Activated naive CD4-positive, alpha-beta T cell treated with anti-CD3 and anti-CD28 coated beads, Interleukin-2, amount 50 U/mL, for 24 hours (primary cell): ENCODE measurements around the gene SRA1.
A peak's percentile ranks its signal among the peaks of the same experiment; 100 is the strongest.
"Not testable (repeated sequence)": the region's sequence is repeated elsewhere in the genome, so short reads cannot be mapped to it uniquely, and the experiment has no call there.

Source experiments
- H3K27ac Mint-ChIP-seq: one replicate; pipeline ENCODE4 v1.8.0; 2021; ENCODE audit warnings: mild to moderate bottlenecking, mixed read lengths
- H3K27me3 Mint-ChIP-seq: one replicate; pipeline ENCODE4 v1.8.0; 2021; ENCODE audit warnings: mixed read lengths
- H3K36me3 Mint-ChIP-seq: one replicate; pipeline ENCODE4 v1.8.0; 2021; ENCODE audit warnings: mixed read lengths
- H3K4me1 Mint-ChIP-seq: one replicate; pipeline ENCODE4 v1.8.0; 2021; ENCODE audit warnings: mixed read lengths
- H3K4me3 Mint-ChIP-seq: one replicate; pipeline ENCODE4 v1.8.0; 2021; ENCODE audit warnings: mild to moderate bottlenecking, mixed read lengths
- H3K9me3 Mint-ChIP-seq: one replicate; pipeline ENCODE4 v1.8.0; 2021; ENCODE audit warnings: mixed read lengths

Gene SRA1

DNA sequence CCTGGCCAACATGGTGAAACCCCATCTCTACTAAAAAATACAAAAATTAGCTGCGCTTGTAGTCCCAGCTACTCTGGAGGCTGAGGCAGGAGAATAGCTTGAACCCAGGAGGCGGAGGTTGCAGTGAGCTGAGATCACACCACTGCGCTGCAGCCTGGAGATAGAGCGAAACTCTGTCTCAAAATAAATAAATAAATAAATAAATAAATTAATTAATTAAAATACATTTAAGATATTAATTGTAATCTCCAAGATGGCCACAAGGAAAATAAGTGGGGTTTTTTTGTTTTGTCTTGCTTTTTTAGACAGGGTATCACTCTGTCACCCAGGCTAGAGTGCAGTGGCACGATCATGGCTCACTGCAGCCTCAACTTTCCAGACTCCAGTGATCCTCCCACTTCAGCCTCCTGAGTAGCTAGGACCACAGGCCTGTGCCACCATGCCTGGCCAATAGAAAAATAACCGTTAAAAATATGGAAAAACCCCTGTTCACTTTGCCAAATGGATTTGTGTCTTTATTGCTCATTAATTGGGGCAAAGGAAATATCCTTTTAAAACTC, 22.0 kb upstream of the SRA1 start:
- H3K4me1 Mint-ChIP-seq, result peaks cover 14% of the 10 kb centered on the region
- H3K27me3 Mint-ChIP-seq, H3K36me3 Mint-ChIP-seq, H3K27ac Mint-ChIP-seq, H3K4me3 Mint-ChIP-seq, H3K9me3 Mint-ChIP-seq: not testable (repeated sequence)

DNA sequence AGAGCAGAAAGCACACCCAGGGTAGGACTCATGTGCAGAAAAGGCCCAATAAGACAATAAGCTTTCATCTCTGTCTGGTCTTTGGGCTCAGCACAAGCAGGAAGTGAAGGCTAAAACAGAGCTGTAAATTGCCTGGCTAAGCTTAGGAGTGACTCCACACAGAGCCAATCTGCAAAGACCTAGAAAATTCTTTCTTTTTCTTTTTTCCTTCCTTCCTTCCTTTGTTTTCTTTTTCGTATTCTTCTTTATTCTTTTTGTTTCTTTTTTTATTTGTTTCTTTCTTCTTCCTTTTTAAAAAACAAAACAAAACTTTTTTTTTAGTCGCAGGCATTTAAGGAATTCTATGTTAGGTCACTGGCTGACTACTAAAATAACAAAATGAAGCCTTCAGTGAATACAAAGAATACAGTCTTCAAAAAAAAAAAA, 19.5 kb upstream of the SRA1 start:
- H3K27ac Mint-ChIP-seq, result no peak overlapping the region
- H3K27me3 Mint-ChIP-seq, result no peaks in the 10 kb centered on the region
- peaks cover 14% of the 10 kb centered on the region for H3K4me1 Mint-ChIP-seq
- H3K36me3 Mint-ChIP-seq, result no peaks in the 10 kb centered on the region
- H3K4me3 Mint-ChIP-seq, result no peak overlapping the region
- H3K9me3 Mint-ChIP-seq, result no peaks in the 10 kb centered on the region

DNA sequence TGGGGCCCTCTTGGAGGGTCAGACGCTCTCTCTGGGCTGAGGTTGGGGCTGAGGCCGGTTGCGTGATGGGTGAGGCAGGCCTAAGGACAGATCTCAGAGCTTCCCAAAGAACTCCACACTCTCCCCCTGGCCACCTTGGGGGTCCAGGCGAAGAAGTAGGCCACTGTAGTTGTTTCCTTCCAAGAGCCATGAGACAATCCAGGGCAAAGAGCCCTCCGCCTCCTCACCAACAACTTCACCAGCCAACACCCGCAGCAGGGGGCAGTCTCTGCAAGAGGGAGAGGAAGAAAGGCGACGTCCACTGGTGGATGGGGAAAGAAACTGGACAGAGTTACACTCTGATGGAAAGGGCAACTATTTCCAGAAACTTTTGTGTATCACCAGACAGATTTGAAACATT, 18.0 kb upstream of the SRA1 start:
- H3K9me3 Mint-ChIP-seq, result no peaks in the 10 kb centered on the region
- no peak overlapping the region for H3K4me3 Mint-ChIP-seq
- H3K36me3 Mint-ChIP-seq, result peaks cover 5% of the 10 kb centered on the region
- H3K27ac Mint-ChIP-seq, result no peak overlapping the region
- H3K27me3 Mint-ChIP-seq, result no peaks in the 10 kb centered on the region
- peaks cover 22% of the 10 kb centered on the region for H3K4me1 Mint-ChIP-seq

DNA sequence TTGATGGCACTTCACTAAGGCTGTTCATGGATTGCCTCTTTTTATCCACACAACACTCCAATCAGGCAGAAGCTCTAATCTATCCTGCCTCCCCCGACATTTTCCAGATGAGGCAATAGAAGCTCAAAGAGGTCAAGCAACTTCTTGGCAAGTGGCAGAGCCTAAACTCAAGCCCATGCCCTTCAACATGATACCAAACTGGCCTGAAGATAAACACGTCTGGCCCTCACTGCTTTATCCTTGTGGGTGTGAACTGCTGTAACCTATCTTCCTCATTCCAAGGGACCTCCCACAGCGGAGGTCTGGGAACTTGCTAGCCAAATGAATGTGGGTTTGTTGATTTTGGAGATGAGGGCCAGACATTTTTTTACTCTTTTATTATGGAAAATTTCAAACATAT, 16.9 kb upstream of the SRA1 start:
- no peak overlapping the region for H3K27ac Mint-ChIP-seq
- H3K4me1 Mint-ChIP-seq, result peaks cover 33% of the 10 kb centered on the region
- H3K9me3 Mint-ChIP-seq, result no peaks in the 10 kb centered on the region
- no peak overlapping the region for H3K4me3 Mint-ChIP-seq
- no peaks in the 10 kb centered on the region for H3K27me3 Mint-ChIP-seq
- H3K36me3 Mint-ChIP-seq, result peaks cover 5% of the 10 kb centered on the region

DNA sequence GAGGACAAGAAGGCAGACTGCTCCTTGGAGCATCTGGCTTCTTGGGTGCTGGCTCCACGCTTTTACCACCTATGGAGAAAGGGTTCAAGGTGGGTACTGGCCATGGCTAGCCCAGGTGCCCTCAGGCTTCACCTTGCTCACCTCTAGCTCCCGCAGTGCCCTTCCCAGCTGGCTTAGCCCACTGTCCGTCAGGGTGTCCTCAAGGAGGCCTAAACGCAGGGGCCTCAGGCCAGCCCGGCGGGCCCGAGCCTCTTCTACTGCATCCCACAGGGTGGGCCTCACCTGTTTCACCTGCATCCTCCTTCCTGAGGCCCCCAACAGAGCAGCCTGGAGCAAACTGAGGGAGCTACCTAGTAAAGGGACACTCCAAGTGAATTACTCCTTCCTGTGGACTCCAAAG, 16.4 kb upstream of the SRA1 start:
- Mint-ChIP-seq H3K27me3 (no peaks in the 10 kb centered on the region), H3K4me3 (no peak overlapping the region), H3K4me1 (peaks cover 38% of the 10 kb centered on the region), H3K9me3 (no peaks in the 10 kb centered on the region), H3K36me3 (peaks cover 6% of the 10 kb centered on the region), H3K27ac (no peak overlapping the region)

DNA sequence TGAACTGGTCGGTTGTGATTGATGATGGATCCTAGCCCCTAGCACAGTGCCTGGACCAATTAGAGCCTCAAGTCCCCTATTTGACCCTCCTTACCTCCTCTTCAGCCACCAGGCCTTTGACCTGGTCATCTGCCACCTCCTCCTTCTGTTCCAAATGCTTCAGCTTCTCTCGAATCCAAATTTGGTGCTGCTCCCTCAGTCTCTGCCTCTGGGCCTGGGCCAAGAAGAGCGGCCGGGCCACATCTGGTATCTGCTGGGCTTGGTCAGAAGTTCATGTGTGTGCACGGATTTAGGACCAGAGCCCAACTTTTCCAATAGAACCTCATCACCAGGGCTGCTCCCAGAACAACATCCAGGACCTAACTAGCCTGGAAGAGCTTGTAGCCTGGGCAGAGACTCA, 13.8 kb upstream of the SRA1 start:
- no peak overlapping the region for H3K4me3 Mint-ChIP-seq

DNA sequence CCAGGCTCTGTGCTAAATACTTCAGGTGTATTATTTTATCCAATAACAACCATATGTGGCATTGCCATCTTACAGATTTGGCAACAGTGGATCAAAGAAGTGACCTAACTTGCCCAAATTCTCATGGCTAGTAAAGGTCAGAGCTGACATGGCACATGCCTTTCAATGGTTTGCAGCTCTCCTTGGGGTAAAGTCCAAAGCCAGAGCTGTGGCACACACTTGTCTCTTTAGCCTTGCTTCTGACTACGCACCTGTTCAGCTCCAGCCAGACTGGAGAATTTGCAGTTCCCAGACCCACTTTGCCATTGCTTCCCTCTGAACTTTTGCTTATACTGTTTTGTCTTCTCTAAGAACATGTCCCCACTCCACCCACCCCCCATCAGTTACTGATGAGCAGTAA, 13.2 kb upstream of the SRA1 start:
- Mint-ChIP-seq H3K4me3 (no peak overlapping the region), H3K9me3 (no peaks in the 10 kb centered on the region), H3K4me1 (peaks cover 54% of the 10 kb centered on the region), H3K27me3 (no peaks in the 10 kb centered on the region), H3K36me3 (peaks cover 23% of the 10 kb centered on the region), H3K27ac (peak overlapping the region; percentile 85)

More for the DNA sequence above, 13.8 kb upstream of the SRA1 start:
- Mint-ChIP-seq H3K36me3 (peaks cover 21% of the 10 kb centered on the region), H3K27ac (no peak overlapping the region), H3K27me3 (no peaks in the 10 kb centered on the region), H3K9me3 (no peaks in the 10 kb centered on the region), H3K4me1 (peaks cover 51% of the 10 kb centered on the region)

DNA sequence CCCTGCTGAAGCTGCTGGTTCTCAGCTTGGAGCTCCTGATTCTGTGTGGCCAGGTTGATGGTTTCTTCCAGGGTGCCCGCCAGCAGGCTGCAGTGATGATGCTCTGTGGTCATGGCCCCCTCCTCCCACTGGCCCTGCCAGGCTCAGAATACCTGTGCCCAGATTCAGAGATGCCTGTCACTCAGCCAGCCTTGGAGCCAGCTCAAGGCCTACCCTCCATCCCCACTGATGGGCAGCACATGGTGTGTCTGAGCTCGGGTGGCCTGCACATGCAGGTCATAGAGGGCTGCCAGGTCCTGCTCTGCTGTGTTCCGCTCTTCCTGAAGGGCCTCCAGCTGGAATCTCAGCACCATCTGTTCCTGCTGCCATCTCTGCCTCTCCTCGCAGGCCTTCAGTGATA, 12.8 kb upstream of the SRA1 start:
- Mint-ChIP-seq H3K36me3 (peaks cover 23% of the 10 kb centered on the region), H3K9me3 (no peaks in the 10 kb centered on the region), H3K4me1 (peaks cover 54% of the 10 kb centered on the region), H3K27ac (peak overlapping the region; percentile 85), H3K4me3 (no peak overlapping the region), H3K27me3 (no peaks in the 10 kb centered on the region)

DNA sequence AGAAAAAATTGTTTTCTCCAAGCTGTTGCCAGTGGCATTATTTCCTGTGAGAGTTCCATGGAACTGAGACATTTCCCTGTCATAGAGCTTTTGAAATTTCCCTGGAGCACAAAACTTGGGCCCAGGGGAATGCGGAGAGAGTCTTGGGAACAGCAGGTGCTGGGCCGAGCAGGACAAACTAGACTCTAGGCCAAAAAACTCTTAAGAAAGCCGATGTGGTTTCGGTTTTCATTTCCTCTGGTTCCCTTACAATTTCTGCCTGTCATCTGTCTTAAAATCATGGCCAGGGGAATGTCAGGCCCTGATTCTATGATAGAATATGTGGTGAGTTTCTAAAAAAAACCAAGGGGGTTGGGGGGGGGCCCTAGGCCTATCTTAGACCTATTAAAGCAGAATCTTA, 11.9 kb upstream of the SRA1 start:
- H3K27me3 Mint-ChIP-seq, result no peaks in the 10 kb centered on the region
- no peaks in the 10 kb centered on the region for H3K9me3 Mint-ChIP-seq
- H3K4me1 Mint-ChIP-seq, result peaks cover 54% of the 10 kb centered on the region
- H3K36me3 Mint-ChIP-seq, result peaks cover 23% of the 10 kb centered on the region
- peak overlapping the region; percentile 95 for H3K27ac Mint-ChIP-seq
- peak overlapping the region; percentile 82 for H3K4me3 Mint-ChIP-seq

DNA sequence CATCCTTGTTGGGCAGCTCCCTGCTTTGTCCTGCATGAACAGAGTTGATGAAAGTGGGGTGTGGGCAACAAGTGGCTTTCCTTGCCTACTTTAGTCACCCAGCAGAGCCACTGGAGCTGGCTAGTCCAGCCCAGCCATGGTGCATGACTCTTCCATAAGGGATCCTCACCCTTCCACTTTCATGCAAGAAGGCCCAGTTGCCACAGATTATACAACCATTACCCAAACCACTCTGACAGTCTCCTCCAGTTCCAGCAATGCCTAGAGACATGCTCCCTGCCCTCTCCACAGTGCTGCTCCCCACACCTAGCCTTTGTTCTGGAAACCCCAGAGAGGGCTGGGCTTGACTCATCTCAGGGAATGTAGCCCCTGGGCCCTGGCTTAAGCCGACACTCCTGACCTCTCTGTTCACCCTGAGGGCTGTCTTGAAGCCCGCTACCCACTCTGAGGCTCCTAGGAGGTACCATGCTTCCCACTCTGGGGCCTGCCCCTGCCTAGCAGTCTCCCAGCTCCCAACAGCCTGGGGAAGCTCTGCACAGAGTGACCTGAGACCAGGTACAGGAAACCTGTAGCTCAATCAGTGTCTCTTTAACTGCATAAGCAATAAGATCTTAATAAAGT, 11.3 kb upstream of the SRA1 start:
- peak overlapping the region; percentile 95 for H3K27ac Mint-ChIP-seq
- H3K4me1 Mint-ChIP-seq, result peaks cover 54% of the 10 kb centered on the region
- H3K36me3 Mint-ChIP-seq, result peaks cover 23% of the 10 kb centered on the region

DNA sequence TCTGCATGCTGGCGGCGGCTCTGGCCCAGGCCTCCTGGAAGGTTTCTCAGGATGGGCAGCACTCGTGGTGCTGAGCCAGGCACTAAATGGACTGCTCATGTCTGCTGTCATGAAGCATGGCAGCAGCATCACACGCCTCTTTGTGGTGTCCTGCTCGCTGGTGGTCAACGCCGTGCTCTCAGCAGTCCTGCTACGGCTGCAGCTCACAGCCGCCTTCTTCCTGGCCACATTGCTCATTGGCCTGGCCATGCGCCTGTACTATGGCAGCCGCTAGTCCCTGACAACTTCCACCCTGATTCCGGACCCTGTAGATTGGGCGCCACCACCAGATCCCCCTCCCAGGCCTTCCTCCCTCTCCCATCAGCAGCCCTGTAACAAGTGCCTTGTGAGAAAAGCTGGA, 10.6 kb upstream of the SRA1 start:
- H3K4me1 Mint-ChIP-seq, result peaks cover 59% of the 10 kb centered on the region

More for the DNA sequence above, 11.3 kb upstream of the SRA1 start:
- Mint-ChIP-seq H3K9me3 (no peaks in the 10 kb centered on the region), H3K4me3 (peak overlapping the region; percentile 82), H3K27me3 (no peaks in the 10 kb centered on the region)

DNA sequence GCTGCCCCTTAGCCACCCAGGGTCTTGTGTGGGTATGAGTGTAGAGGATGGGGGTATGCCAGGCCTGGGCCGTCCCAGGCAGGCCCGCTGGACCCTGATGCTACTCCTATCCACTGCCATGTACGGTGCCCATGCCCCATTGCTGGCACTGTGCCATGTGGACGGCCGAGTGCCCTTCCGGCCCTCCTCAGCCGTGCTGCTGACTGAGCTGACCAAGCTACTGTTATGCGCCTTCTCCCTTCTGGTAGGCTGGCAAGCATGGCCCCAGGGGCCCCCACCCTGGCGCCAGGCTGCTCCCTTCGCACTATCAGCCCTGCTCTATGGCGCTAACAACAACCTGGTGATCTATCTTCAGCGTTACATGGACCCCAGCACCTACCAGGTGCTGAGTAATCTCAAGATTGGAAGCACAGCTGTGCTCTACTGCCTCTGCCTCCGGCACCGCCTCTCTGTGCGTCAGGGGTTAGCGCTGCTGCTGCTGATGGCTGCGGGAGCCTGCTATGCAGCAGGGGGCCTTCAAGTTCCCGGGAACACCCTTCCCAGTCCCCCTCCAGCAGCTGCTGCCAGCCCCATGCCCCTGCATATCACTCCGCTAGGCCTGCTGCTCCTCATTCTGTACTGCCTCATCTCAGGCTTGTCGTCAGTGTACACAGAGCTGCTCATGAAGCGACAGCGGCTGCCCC, 10.0 kb upstream of the SRA1 start:
- Mint-ChIP-seq H3K27ac (peak overlapping the region; percentile 41), H3K27me3 (no peaks in the 10 kb centered on the region), H3K4me1 (peaks cover 64% of the 10 kb centered on the region), H3K4me3 (peak overlapping the region; percentile 47), H3K36me3 (peaks cover 23% of the 10 kb centered on the region), H3K9me3 (no peaks in the 10 kb centered on the region)

More for the DNA sequence above, 10.6 kb upstream of the SRA1 start:
- no peaks in the 10 kb centered on the region for H3K9me3 Mint-ChIP-seq
- H3K36me3 Mint-ChIP-seq, result peaks cover 23% of the 10 kb centered on the region
- no peaks in the 10 kb centered on the region for H3K27me3 Mint-ChIP-seq
- peak overlapping the region; percentile 42 for H3K4me3 Mint-ChIP-seq
- peak overlapping the region; percentile 35 for H3K27ac Mint-ChIP-seq

DNA sequence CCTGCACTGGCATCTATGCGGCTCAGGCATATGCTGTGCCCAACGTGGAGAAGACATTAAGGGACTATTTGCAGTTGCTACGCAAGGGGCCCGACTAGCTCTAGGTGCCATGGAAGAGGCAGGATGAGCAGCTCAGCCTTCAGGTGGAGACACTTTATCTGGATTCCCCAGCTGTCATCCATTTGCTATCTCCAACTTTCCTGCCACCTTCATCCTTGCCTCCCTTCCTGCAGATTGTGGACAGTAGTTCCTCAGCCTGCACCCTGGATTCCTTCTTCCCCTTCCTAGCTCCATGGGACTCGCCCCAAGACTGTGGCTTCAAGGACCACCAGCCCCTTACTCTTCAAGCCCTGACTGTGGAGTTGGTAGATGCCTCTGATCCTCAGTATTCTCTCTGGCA, 9.4 kb upstream of the SRA1 start:
- peaks cover 64% of the 10 kb centered on the region for H3K4me1 Mint-ChIP-seq
- no peaks in the 10 kb centered on the region for H3K9me3 Mint-ChIP-seq
- H3K4me3 Mint-ChIP-seq, result peak overlapping the region; percentile 57
- H3K27me3 Mint-ChIP-seq, result no peaks in the 10 kb centered on the region
- peak overlapping the region; percentile 35 for H3K27ac Mint-ChIP-seq
- peaks cover 22% of the 10 kb centered on the region for H3K36me3 Mint-ChIP-seq

DNA sequence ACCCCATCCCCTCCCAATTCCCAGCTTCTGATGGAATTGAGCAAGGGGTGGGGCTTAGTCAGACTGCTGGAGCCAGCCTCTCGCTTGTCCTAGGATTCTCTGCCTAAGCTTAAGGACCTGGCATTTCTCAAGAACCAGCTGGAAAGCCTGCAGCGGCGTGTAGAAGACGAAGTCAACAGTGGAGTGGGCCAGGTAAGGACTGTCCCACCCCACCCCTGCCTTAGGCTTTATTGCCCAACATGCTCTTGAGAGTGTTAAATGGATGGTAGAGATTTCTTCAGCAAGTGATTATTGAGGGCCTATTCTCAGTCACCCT, 8.5 kb upstream of the SRA1 start:
- Mint-ChIP-seq H3K27me3 (no peaks in the 10 kb centered on the region), H3K4me1 (peaks cover 67% of the 10 kb centered on the region), H3K27ac (peak overlapping the region; percentile 98), H3K36me3 (peaks cover 18% of the 10 kb centered on the region), H3K4me3 (peak overlapping the region; percentile 92), H3K9me3 (no peaks in the 10 kb centered on the region)

DNA sequence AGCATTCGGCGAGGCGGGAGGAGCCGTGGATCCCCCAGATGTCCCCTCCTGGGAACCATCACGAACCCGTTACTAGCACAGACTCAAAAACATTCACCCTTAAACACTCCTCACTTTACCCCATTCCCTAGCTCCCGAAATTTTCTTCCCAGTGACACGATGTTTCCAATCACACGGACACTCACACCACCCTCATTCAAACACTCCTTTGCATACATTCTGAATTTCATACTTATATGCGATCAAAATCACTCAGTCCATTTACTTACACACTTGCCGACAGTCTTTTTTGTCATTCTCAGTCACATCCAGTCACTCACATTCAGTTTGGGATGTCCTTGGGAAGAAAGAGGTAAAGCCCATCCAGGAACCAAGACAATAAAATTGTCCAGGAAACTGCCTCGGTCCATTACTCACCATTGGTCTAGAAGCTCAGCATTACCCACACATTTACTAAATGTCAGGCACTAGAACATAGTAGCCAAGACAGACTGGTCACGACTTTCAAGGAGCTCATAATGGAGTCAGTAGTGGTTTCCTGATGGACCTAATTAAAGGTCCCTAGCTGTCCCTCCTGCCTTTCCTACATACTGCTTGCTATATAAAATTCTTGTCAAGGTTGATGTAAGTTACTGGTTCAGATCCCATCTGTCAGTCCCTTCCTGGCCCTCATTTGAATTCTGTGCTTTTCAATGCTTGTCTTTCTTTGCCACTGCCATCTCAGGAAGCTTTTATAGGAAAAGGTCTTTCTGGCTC, 7.9 kb upstream of the SRA1 start:
- peak overlapping the region; percentile 92 for H3K4me3 Mint-ChIP-seq

More for the DNA sequence above, 7.9 kb upstream of the SRA1 start:
- Mint-ChIP-seq H3K9me3 (no peaks in the 10 kb centered on the region), H3K27me3 (no peaks in the 10 kb centered on the region), H3K27ac (peak overlapping the region; percentile 98), H3K36me3 (peaks cover 18% of the 10 kb centered on the region), H3K4me1 (peaks cover 63% of the 10 kb centered on the region)
